HepG2 (cell line): ENCODE results near the gene ARRDC1.

Experiments used
- ATF6 ChIP-seq: sonication (generic); formaldehyde crosslinking; conservative IDR thresholded peaks from 2 replicates; pipeline ENCODE4 v1.4.0; 2020; ENCODE audit warnings: missing genetic modification reagents
- GZF1 ChIP-seq: sonication (generic); formaldehyde crosslinking; IDR thresholded peaks from 2 replicates; pipeline ENCODE4 v1.5.1; 2020; ENCODE audit warnings: mild to moderate bottlenecking, missing genetic modification reagents
- IRF9 ChIP-seq: sonication (generic); formaldehyde crosslinking; IDR thresholded peaks from 2 replicates; pipeline ENCODE4 v1.8.0; 2022; ENCODE audit warnings: missing genetic modification reagents, mild to moderate bottlenecking, borderline replicate concordance
- NR1H2 ChIP-seq: sonication (generic); formaldehyde crosslinking; IDR thresholded peaks from 2 replicates; pipeline ENCODE4 v1.8.1; 2022; ENCODE audit warnings: low read depth, missing genetic modification reagents, borderline replicate concordance
- TFDP1 ChIP-seq: IDR thresholded peaks from 2 replicates; pipeline ENCODE4 v1.6.1; 2016; ENCODE audit warnings: missing compliant biosample characterization, missing genetic modification reagents, borderline replicate concordance
- ZNF546 ChIP-seq: sonication (generic); formaldehyde crosslinking; conservative IDR thresholded peaks from 2 replicates; pipeline ENCODE4 v1.8.1; 2023; ENCODE audit warnings: mild to moderate bottlenecking, missing genetic modification reagents
- ZNF841 ChIP-seq: sonication (generic); formaldehyde crosslinking; IDR thresholded peaks from 2 replicates; pipeline ENCODE4 v1.8.1; 2023; ENCODE audit warnings: missing genetic modification reagents, borderline replicate concordance

- TF ChIP-seq IRF9: no peak
- no peak for TF ChIP-seq ATF6 (CRISPR knock-in tag)
- TF ChIP-seq GZF1 (CRISPR knock-in tag): no peak
- TF ChIP-seq NR1H2 (CRISPR knock-in tag): no peak
- TF ChIP-seq ZNF841: no peak
- no peak for TF ChIP-seq TFDP1 (CRISPR knock-in tag)
- no peak for TF ChIP-seq ZNF546
These were observed 54.7 kb downstream of the ARRDC1 start for GRCh38 chr9:137660144-137660543.
